ENCODE measurements around the gene ZCCHC3. TPM values are rescaled to one million over a fixed set of nuclear protein-coding genes. Genes with fewer than 3 reads are reported as not detected.

Gene ZCCHC3
- total and polyA plus RNA-seq, 3 donors from 2014 or later = 21.2 to 34.9 (median 29.1) TPM

DNA sequence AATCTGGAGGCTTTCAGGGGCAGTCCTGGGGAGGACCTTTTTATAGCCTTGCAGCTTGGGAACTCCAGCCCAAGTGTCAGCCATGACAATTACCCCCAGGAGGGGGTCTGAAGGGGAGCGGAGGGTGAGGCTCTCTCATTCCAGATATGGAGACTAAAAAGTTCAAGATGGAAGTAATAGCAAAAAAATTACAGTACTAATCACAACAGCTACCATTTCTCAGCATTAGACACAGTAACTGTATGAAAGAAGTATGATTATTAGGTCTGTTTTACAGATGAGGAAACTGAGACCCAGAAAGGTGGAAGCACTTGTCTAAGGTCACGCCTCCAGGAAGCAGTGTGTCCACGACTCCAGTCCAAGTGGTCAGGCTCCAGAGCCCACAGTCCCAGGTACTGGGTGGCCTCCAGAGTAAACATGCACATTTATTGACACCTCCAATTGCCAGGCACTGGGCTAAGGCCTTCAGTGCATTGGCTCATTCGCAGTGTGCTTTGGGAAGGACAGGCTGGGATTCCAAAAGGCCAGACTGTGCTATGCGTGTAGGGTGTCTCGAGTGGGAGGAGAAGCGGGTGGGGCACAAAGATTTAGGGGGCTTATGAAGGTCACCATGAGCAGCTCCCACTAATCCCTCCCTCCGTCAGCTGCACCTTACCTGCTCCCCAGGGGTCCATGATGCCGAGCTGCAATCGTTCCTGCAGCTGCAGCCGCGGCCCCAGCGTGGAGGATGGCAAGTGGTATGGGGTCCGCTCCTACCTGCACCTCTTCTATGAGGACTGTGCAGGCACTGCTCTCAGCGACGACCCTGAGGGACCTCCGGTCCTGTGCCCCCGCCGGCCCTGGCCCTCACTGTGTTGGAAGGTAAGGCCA is 51.8 kb downstream of the ZCCHC3 start:
- WGBS, 2 donors = 79 to 81% methylated on average over 19 of the region's 19 CpGs
- H3K4me3 ChIP-seq = no peak overlapping the region
- H3K9me3 ChIP-seq = no peaks in the 10 kb centered on the region
- intact Hi-C loops (cut with DNase I; ENCODE audit: low total_unique reads) = no loop called here
- peaks cover 10% of the 10 kb centered on the region for H3K4me1 ChIP-seq
- H3K27me3 ChIP-seq = no peaks in the 10 kb centered on the region
- H3K36me3 ChIP-seq (ENCODE audit: low read depth, missing control alignments) = no peaks in the 10 kb centered on the region
- TF ChIP-seq, protein P1, sequence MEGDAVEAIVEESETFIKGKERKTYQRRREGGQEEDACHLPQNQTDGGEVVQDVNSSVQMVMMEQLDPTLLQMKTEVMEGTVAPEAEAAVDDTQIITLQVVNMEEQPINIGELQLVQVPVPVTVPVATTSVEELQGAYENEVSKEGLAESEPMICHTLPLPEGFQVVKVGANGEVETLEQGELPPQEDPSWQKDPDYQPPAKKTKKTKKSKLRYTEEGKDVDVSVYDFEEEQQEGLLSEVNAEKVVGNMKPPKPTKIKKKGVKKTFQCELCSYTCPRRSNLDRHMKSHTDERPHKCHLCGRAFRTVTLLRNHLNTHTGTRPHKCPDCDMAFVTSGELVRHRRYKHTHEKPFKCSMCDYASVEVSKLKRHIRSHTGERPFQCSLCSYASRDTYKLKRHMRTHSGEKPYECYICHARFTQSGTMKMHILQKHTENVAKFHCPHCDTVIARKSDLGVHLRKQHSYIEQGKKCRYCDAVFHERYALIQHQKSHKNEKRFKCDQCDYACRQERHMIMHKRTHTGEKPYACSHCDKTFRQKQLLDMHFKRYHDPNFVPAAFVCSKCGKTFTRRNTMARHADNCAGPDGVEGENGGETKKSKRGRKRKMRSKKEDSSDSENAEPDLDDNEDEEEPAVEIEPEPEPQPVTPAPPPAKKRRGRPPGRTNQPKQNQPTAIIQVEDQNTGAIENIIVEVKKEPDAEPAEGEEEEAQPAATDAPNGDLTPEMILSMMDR (IDR thresholded peaks at IDR 0.05) = no peak
- no peak for TF ChIP-seq POLR2A (IDR thresholded peaks at IDR 0.05)
- no peak for DNase-seq
- H3K27ac ChIP-seq = no peak overlapping the region

Other genes with a start within 250 kb of the ZCCHC3 start
- under 1 TPM in 1 of 2 donors, not detected in 1; 0.25 TPM for gene DEFB125, start 209.9 kb upstream of the ZCCHC3 start, total RNA-seq
- gene DEFB125, start 209.9 kb upstream of the ZCCHC3 start, polyA plus RNA-seq (ENCODE audit: insufficient read depth, low read depth, low replicate concordance) = 0.67 TPM
- gene DEFB126, start 155.0 kb upstream of the ZCCHC3 start, total RNA-seq = not detected
- gene DEFB126, start 155.0 kb upstream of the ZCCHC3 start, polyA plus RNA-seq (ENCODE audit: insufficient read depth, low read depth, low replicate concordance) = not detected
- gene DEFB127, start 140.1 kb upstream of the ZCCHC3 start, total RNA-seq = not detected
- not detected for gene DEFB127, start 140.1 kb upstream of the ZCCHC3 start, polyA plus RNA-seq (ENCODE audit: insufficient read depth, low read depth, low replicate concordance)
- not detected for gene DEFB128, start 107.9 kb upstream of the ZCCHC3 start, total RNA-seq
- gene DEFB128, start 107.9 kb upstream of the ZCCHC3 start, polyA plus RNA-seq (ENCODE audit: insufficient read depth, low read depth, low replicate concordance) = not detected
- gene DEFB129, start 70.3 kb upstream of the ZCCHC3 start, total RNA-seq = not detected
- not detected for gene DEFB129, start 70.3 kb upstream of the ZCCHC3 start, polyA plus RNA-seq (ENCODE audit: insufficient read depth, low read depth, low replicate concordance)
- gene DEFB132, start 39.8 kb upstream of the ZCCHC3 start, total RNA-seq = not detected
- gene DEFB132, start 39.8 kb upstream of the ZCCHC3 start, polyA plus RNA-seq (ENCODE audit: insufficient read depth, low read depth, low replicate concordance) = not detected
- 10 to 100 TPM; 16.7 to 32.0 TPM for gene C20orf96, start 6.8 kb upstream of the ZCCHC3 start, total RNA-seq
- 46.3 TPM for gene C20orf96, start 6.8 kb upstream of the ZCCHC3 start, polyA plus RNA-seq (ENCODE audit: insufficient read depth, low read depth, low replicate concordance)
- 10 to 100 TPM; 19.2 to 23.8 TPM for gene SOX12, start 28.0 kb downstream of the ZCCHC3 start, total RNA-seq
- 13.4 TPM for gene SOX12, start 28.0 kb downstream of the ZCCHC3 start, polyA plus RNA-seq (ENCODE audit: insufficient read depth, low read depth, low replicate concordance)
- 10 to 100 TPM; 62.4 to 79.0 TPM for gene NRSN2, start 49.5 kb downstream of the ZCCHC3 start, total RNA-seq
- 49.4 TPM for gene NRSN2, start 49.5 kb downstream of the ZCCHC3 start, polyA plus RNA-seq (ENCODE audit: insufficient read depth, low read depth, low replicate concordance)
- gene TRIB3, start 83.2 kb downstream of the ZCCHC3 start, total RNA-seq = 1 to 10 TPM; 2.9 to 3.6 TPM
- 2.8 TPM for gene TRIB3, start 83.2 kb downstream of the ZCCHC3 start, polyA plus RNA-seq (ENCODE audit: insufficient read depth, low read depth, low replicate concordance)
- gene RBCK1, start 110.7 kb downstream of the ZCCHC3 start, total RNA-seq = 10 to 100 TPM; 87.2 to 93.7 TPM
- 77.8 TPM for gene RBCK1, start 110.7 kb downstream of the ZCCHC3 start, polyA plus RNA-seq (ENCODE audit: insufficient read depth, low read depth, low replicate concordance)
- 10 to 100 TPM; 45.7 to 52.6 TPM for gene TBC1D20, start 165.0 kb downstream of the ZCCHC3 start, total RNA-seq
- 43.5 TPM for gene TBC1D20, start 165.0 kb downstream of the ZCCHC3 start, polyA plus RNA-seq (ENCODE audit: insufficient read depth, low read depth, low replicate concordance)
- 100 to 1,000 TPM; 143 to 172 TPM for gene CSNK2A1, start 246.2 kb downstream of the ZCCHC3 start, total RNA-seq
- gene CSNK2A1, start 246.2 kb downstream of the ZCCHC3 start, polyA plus RNA-seq (ENCODE audit: insufficient read depth, low read depth, low replicate concordance) = 192 TPM

All from testis (tissue), 3 donors.